GM19023 (cell line): ENCODE data around the gene RTP5.
"Not testable (repeated sequence)": the region's sequence is repeated elsewhere in the genome, so short reads cannot be mapped to it uniquely, and the experiment has no call there.

Source experiments
- ATAC-seq: cut with Tn5 transposase; IDR thresholded peaks from one replicate; pipeline ENCODE4 v1.9.1; 2021; ENCODE audit warnings: mild to moderate bottlenecking, moderate library complexity; ENCODE audit not compliant: unreplicated experiment

RTP5 gene

GRCh38 chr2:241922411-241922810, 52.9 kb downstream of the RTP5 start:
- ATAC-seq, result no peak

DNA sequence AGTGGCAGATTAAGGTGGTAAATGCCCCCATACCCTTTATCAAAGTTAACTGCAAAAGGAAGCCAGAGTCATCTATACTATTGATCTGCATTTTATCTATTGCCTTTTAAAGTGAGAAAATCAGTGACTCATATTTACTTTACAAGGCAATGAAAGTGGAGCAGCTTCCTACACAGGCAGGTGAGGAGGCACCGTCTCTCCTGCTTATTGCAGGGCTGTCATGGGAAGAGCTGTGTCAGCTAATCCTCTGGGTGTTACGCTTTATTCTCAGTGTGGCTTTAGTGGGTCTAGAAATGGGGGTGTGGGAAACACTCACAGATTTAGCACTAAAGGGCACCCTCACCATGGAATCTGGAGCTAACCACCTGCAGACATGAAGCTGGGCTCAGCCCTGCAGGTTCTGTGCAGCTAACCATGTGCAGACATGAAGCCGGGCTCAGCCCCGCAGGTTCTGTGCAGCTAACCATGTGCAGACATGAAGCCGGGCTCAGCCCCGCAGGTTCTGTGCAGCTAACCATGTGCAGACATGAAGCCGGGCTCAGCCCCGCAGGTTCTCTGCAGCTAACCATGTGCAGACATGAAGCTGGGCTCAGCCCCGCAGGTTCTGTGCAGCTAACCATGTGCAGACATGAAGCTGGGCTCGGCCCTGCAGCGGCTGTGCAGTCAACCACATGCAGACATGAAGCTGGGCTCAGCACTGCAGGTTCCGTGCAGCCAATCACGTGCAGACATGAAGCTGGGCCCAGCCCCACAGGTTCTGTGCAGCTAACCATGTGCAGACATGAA, 53.5 kb downstream of the RTP5 start:
- not testable (repeated sequence) for ATAC-seq
